IPS DF 6.9 (cell line): ENCODE data around the gene PRSS38.

Experiments used
- DNase-seq: peaks from one replicate; pipeline ENCODE4 v3.0.0-alpha.2; 2013; ENCODE audit warnings: low read depth, low spot score
- H3K27ac ChIP-seq: one replicate; pipeline ENCODE4 v1.5.1; 2013; ENCODE audit warnings: low read length, control low read depth
- H3K27me3 ChIP-seq: 2 replicates; pipeline ENCODE4 v1.6.1; 2013; ENCODE audit warnings: mild to moderate bottlenecking, low read length; ENCODE audit not compliant: control insufficient read depth, insufficient read depth
- H3K36me3 ChIP-seq: 2 replicates; pipeline ENCODE4 v1.6.1; 2013; ENCODE audit warnings: low read length; ENCODE audit not compliant: control insufficient read depth, insufficient read depth
- H3K4me1 ChIP-seq: 2 replicates; pipeline ENCODE4 v1.6.1; 2013; ENCODE audit warnings: low read length; ENCODE audit not compliant: control insufficient read depth, insufficient read depth
- H3K4me3 ChIP-seq: 2 replicates; pipeline ENCODE4 v1.5.1; 2013; ENCODE audit warnings: mild to moderate bottlenecking, low read length
- H3K9me3 ChIP-seq: 2 replicates; pipeline ENCODE4 v1.6.1; 2013; ENCODE audit warnings: low read length, inconsistent platforms; ENCODE audit not compliant: control insufficient read depth, insufficient read depth
- WGBS: extraction: QIAGEN DNeasy Blood & Tissue Kit; methylation state at CpG from one replicate; pipeline ENCODE4 v1.1.7; 2013; ENCODE audit warnings: mixed read lengths, missing lambda C conversion rate; ENCODE audit not compliant: insufficient read length, insufficient coverage; 5-methylcytosine and 5-hydroxymethylcytosine counted together

The PRSS38 gene

DNA sequence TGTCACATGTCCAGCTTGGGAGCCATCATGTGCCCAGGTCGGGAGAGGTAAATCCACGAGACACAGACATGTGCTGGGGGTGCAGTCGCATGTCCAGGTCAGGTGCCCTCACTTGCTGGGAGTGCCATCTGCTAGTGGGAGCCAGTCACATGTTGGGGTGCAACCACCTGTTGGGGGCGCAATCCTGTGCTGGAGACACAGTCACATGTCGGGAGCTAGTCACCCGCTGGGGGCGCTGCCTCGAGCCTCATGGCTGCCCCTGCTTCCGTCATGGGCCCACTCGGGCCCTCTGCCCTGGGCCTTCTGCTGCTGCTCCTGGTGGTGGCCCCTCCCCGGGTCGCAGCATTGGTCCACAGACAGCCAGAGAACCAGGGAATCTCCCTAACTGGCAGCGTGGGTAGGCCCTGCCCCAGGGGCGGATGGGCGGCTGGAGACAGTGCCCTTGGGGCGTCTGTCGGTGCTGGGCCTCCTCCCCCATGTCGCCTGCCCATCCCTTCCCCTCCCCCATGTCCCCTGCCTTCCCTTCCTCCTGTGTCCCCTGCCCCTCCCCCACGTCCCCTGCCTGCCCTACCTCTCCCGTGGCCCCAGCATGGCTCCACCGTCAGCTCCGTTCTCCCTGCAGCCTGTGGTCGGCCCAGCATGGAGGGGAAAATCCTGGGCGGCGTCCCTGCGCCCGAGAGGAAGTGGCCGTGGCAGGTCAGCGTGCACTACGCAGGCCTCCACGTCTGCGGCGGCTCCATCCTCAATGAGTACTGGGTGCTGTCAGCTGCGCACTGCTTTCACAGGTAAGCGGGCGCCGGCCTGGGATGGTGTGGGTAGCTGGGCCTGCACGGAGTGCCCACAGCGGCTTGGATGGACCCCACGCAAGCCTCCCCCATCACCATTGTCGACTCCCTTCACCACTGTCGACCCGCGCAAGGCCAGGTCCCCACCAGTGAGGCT lies at the start of gene PRSS38:
Gene PRSS38, plus strand, starts transcription at position 208 of the 942 bp plus-strand sequence. Its CDS starts 42 bp downstream, at position 250.
- no CpG with 5 or more reads among the region's 44 CpGs for WGBS
- H3K36me3 ChIP-seq: no peaks in the 10 kb centered on the region; the same call in 1 of the 2 replicates
- H3K27ac ChIP-seq: no peak within 1 kb of the TSS

DNA sequence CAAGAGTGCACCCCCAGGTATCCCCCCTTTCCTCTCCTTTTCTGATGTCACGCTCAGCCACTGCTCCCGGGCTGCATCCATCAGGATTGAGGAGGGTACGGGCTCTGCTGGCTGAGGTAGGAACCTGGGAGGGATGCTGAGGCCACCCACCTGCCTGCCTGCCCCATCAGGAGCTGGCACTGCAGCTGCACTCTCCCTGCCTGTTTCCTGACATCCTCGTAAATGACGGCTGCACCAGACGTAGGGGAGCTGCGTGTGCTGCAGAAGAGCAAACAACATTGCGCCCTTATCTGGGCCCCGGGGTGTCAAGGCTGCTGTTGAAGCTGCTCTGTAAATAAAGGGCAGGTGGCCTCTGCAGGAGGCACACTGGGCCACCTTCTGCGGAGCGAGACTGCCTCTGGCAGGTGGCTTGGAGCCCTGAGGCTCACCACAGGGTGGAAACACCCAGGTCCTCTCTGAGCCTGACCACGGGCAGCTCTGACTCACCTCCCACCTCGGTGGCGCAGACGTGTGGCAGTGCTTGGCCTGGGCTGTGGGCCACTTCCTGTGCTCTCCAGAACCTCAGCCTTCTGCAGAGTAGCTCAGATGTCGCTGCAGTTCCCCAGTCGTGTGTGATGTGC lies 49.4 kb upstream of the PRSS38 start:
- H3K36me3 ChIP-seq: peaks cover 13% of the 10 kb centered on the region
- no peaks in the 10 kb centered on the region for H3K4me1 ChIP-seq
- WGBS: no CpG with 5 or more reads among the region's 17 CpGs
- no peaks in the 10 kb centered on the region for H3K9me3 ChIP-seq
- H3K27ac ChIP-seq: no peak overlapping the region
- no peak overlapping the region for H3K4me3 ChIP-seq
- no peaks in the 10 kb centered on the region for H3K27me3 ChIP-seq
- no peak for DNase-seq

More for the DNA sequence above, at the start of gene PRSS38:
- H3K4me3 ChIP-seq: no peak within 1 kb of the TSS
- no peaks in the 10 kb centered on the region for H3K9me3 ChIP-seq
- no peaks in the 10 kb centered on the region for H3K27me3 ChIP-seq
- DNase-seq: no peak
- H3K4me1 ChIP-seq: no peaks in the 10 kb centered on the region

DNA sequence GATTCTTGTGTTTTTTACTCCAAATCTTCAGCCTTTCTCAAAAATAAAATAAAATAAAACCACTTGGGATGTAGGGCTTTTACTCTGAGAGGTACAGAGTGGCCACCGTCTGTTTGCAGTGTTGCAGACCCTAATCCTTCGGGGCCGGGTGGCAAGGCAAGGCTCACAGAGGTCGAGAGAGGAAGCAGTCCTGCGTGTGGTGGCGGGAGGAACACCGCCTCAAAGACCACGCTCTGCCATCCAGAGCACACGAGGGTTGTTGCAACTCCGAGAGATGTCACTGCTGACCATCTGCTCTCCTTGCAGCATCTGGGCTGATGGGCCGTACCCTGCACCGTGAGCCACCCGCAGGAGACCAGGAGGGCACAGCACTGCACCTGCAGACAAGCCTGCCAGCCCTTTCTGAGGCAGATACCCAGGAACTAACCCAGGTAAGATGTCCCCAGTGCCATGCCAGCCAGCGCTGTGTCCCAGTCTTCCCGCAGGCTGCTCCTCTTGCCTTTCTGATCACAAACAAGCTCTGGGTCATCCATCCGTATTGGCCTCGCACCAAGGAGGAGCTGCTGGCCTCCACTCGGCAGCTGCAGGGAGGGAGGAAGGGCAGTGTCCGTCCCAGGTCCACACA lies 48.7 kb upstream of the PRSS38 start:
- Histone ChIP-seq H3K9me3 (no peaks in the 10 kb centered on the region), H3K36me3 (peaks cover 13% of the 10 kb centered on the region), H3K27ac (no peak overlapping the region), H3K4me3 (no peak overlapping the region), H3K27me3 (no peaks in the 10 kb centered on the region), H3K4me1 (no peaks in the 10 kb centered on the region)
- no CpG with 5 or more reads among the region's 19 CpGs for WGBS
- no peak for DNase-seq

DNA sequence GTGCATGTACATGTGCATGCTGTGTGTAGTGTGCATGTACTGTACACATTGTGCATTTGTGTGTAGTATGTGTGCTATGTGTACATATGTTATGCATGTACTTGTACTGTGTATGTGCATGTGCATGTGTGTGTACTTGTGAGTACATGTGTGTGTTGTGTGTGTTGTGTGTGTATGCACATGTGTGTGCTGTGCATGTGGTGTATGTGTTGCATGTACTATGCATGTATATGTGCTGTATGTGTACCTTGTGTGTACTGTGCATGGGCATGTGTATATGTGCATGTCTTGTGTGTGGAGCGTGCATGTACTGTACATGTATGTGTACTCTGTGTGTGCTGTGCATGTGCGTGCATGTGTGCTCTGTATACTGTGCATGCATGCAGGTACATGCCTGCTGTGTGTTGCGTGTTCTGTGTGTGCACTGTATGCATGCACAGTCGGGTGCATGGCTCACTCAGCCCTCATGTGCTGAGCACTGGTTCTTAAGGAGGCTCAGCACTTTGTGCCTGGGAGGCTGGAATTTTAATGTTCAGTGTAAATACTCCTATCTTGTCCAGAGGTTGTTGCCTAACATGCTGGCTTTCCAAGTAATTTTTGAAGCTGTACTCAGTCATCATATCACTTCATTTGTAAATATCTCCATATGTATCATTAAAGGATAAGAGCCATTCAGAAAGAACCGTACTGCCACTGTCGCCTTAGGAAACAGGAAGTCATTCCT lies 47.9 kb upstream of the PRSS38 start:
- no peak for DNase-seq
- Histone ChIP-seq H3K4me3 (no peak overlapping the region), H3K4me1 (no peaks in the 10 kb centered on the region), H3K27me3 (no peaks in the 10 kb centered on the region), H3K9me3 (no peaks in the 10 kb centered on the region), H3K27ac (no peak overlapping the region), H3K36me3 (peaks cover 13% of the 10 kb centered on the region)
- no CpG with 5 or more reads among the region's 6 CpGs for WGBS

DNA sequence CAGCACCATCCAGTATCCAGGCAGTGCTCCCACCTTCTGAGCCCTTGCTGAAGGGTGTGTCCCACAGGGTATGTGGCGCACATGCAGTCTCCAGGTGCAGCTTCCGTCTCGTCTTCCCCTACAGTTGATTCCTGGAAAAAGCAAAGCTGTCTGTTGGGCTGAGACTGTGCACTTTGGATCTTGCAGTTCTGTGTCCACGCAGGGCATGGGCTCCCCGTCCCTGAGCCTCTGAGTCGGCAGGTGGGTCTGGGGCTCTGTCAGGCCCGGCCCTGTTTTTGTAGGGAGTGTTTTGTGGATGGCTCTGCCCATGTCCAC lies 47.4 kb upstream of the PRSS38 start:
- Histone ChIP-seq H3K4me3 (no peak overlapping the region), H3K4me1 (no peaks in the 10 kb centered on the region), H3K9me3 (no peaks in the 10 kb centered on the region), H3K27me3 (no peaks in the 10 kb centered on the region), H3K36me3 (peaks cover 13% of the 10 kb centered on the region), H3K27ac (no peak overlapping the region)
- DNase-seq: no peak
- no CpG with 5 or more reads among the region's 7 CpGs for WGBS

DNA sequence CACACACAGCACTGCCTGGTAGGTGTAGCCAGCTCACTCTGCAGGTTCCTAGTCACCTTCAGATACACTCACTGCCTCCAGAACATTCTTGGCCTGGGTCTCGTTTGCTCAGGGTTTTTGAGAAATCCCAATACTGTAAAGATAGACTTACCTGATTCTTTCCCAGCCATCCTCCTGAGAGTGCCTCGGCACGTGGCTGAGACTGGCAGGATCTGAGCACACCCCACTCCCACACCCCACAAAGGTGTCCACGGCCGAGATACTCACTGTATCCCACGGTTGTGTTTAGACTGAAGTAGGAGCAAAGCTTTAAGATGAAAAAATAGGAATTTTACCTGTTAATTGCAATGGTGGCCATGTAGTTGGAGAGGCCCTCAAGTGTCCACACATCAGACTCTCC lies 46.8 kb upstream of the PRSS38 start:
- peaks cover 13% of the 10 kb centered on the region for H3K36me3 ChIP-seq
- WGBS: no CpG with 5 or more reads among the region's 6 CpGs

DNA sequence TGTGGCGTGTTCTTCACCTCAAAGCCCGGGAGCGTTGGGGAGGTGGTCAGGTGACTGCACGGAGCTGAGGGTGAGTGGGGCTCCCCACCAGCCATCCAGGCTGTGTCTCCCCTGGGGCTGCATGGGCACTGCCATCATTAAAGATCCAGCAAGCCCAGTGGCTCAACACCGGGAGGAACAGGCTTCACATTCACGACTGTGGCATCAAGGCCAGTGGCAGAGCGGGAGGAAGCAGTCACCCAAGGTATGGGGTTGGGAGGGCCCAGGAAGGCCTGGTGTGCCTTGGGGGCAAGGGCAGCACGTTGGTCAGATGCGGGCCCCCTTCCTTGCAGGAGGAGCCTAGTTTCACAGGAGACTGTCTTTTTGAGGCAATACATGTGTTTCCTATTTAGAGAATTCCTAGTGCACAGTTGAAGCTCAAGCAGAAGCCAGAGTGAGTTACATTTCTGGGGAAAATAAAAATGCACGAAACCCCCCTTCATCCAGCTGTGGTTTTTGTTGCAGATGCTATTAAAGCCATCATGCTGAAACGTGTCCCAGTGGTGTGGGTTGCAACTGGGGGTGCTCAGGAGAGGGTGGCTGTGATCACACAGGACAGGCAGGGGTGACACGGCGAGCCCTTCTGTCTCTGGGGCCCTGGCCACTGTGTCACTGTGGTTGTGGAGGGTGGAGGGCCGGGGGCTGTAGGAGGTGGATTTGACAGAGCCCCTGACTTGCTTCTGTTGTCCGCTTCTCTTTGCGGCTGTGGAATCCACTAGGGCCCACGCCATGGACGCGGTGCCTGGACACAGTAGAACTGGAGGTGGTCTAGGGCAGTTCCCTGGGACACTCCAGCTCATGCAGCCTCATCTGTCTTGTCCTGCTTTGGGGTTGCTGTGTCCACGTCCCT lies 46.2 kb upstream of the PRSS38 start:
- Histone ChIP-seq H3K27ac (no peak overlapping the region), H3K36me3 (peaks cover 13% of the 10 kb centered on the region), H3K9me3 (no peaks in the 10 kb centered on the region), H3K27me3 (no peaks in the 10 kb centered on the region), H3K4me3 (no peak overlapping the region), H3K4me1 (no peaks in the 10 kb centered on the region)
- WGBS: no CpG with 5 or more reads among the region's 20 CpGs
- no peak for DNase-seq

More for the DNA sequence above, 46.8 kb upstream of the PRSS38 start:
- no peak overlapping the region for H3K4me3 ChIP-seq
- no peaks in the 10 kb centered on the region for H3K9me3 ChIP-seq
- DNase-seq: no peak
- H3K27me3 ChIP-seq: no peaks in the 10 kb centered on the region
- no peaks in the 10 kb centered on the region for H3K4me1 ChIP-seq
- H3K27ac ChIP-seq: no peak overlapping the region

DNA sequence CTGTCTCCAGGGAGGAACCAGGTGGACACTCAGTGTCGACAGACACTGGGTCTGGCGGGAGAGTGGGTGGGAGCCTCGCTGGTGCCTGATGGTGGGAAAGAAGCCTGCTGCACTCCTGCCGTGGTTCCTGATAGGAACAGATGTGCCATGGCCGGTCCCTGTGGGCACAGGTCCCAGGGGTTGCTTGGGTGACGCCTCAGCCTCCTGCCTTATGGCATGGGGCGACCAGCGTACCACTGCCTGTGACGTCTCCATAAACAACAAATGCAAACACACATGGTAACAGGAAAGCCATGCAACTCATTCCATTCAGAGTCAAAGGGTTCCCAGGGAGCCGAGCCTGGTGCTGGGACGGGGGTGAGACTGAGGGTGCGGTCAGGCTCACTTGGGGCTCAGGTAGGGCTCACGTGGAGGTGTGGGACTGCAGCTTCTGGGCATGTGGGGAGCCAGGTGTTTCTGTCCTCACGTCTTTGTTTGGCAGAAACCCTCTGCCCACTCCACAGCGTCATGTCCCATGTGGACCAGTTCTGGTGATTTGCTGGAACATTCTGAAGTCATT lies 45.5 kb upstream of the PRSS38 start:
- H3K27ac ChIP-seq: no peak overlapping the region
- no peak overlapping the region for H3K4me3 ChIP-seq
- no CpG with 5 or more reads among the region's 15 CpGs for whole genome bisulfite sequencing
- H3K36me3 ChIP-seq: peaks cover 13% of the 10 kb centered on the region
- H3K4me1 ChIP-seq: no peaks in the 10 kb centered on the region
- no peak for DNase-seq
- H3K27me3 ChIP-seq: no peaks in the 10 kb centered on the region
- no peaks in the 10 kb centered on the region for H3K9me3 ChIP-seq

DNA sequence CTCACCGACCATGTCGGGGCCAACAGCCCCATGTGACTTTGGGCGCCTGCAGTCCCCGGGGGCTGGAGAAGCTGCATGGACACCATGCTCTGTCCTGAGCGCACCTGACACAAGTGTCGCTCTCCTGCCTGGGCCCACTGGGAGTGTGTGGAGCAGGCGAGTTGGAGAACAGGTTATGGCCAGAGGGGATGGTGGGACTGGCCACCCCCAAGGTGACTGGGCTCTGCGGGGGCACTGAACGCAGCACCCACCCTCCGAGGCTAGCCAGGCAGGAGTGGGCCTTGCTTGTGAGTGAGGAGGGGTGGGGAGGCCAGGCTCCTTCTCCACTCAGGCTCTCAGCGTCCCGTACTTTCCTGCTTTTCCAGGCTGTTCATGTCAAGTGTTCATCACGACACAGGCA lies 44.7 kb upstream of the PRSS38 start:
- Histone ChIP-seq H3K27me3 (no peaks in the 10 kb centered on the region), H3K4me1 (no peaks in the 10 kb centered on the region), H3K9me3 (no peaks in the 10 kb centered on the region), H3K27ac (no peak overlapping the region), H3K36me3 (peaks cover 15% of the 10 kb centered on the region), H3K4me3 (no peak overlapping the region)
- no peak for DNase-seq
- WGBS: no CpG with 5 or more reads among the region's 13 CpGs
